HG03520 (cell line): ENCODE measurements around the gene DDX17.
"Not testable (repeated sequence)": the region's sequence is repeated elsewhere in the genome, so short reads cannot be mapped to it uniquely, and the experiment has no call there.

Experiments used
- ATAC-seq: cut with Tn5 transposase; IDR thresholded peaks from one replicate; pipeline ENCODE4 v1.9.1; 2021; ENCODE audit warnings: mild to moderate bottlenecking, moderate library complexity; ENCODE audit not compliant: unreplicated experiment

DDX17 gene

DNA sequence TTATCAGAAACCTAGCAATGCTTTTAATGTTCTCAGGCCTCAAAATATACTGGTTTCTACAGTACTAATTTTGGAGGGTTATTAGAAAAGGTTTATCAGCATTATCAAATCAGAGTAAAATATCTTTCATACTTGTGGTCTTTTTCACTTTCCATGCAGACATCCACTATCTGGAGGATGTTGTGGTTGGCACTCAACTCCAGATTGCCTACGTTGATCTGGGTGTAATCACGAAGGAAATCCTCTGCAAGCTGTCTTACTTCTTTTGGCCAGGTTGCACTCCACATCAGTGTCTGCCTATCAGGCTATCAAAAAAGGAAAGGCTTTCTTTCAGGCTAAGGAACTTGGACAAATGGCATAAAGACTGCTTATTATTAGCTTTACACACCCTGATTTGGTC is 11.6 kb downstream of the DDX17 start:
- no peak for ATAC-seq

DNA sequence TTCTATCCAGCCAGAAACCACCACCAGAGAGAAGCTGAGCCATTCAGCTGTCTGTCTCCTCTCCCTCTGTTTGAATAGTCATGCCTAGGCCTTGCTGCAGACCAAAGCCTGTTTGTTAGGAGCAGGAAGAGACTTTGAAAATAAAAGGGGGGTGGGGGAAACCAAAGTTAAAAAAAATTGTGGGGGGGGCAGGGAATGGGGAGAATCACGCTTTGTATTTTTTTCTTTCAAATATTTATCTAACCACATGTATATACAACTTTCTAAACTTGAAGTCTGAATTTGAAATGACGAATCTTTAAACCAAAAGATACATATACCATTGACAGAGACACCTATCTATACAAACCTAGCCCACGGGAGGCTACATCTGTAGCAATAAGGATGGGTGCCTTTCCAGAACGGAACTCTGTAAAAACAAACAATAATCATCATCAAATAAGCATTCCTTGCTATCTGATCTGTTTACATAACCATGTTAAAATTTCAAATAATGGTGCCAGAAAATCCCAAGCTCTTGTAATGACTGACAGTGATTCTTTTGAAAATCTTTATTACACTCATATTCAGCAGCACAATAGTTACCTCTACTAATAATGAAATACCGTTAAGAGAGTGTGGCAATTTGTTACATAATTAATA is 14.3 kb downstream of the DDX17 start:
- ATAC-seq = no peak

DNA sequence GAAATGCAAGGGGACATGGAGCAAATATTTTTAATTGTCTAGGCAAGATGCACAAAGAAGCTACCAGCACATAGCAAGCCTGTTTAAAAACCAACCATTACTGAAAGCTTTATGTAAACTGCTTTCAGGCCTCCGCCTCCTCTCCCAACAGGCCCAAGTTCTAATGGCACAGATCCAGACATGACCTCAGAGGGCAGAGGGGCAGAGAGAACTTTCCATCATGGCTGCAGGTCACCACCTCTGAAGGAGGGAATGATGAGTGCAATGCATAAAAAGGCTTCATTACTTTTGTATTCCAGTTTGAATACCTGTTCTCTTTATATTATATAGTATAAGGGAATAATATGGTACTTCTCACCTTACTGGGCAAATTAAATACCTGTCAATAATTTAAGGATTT is 15.2 kb downstream of the DDX17 start:
- ATAC-seq = no peak

DNA sequence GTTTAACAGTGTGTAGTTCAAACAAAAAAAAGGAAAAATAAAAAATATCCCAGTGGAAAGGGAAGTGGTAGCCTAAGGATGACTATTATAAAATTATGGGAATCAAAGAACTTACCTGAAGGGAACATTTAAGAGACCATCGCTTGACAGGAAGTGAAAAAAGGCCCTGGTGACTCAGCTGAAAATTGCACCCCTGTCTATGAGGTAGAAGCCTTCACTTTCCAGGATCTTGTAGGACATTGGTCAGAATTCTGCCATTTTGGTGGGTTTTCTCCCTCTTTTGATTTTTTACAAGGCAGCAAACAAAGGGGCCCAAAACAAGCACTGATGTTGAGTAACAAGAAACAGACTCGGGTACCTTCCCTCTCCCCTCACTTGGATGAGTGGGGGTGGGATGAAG is 15.6 kb downstream of the DDX17 start:
- no peak for ATAC-seq

DNA sequence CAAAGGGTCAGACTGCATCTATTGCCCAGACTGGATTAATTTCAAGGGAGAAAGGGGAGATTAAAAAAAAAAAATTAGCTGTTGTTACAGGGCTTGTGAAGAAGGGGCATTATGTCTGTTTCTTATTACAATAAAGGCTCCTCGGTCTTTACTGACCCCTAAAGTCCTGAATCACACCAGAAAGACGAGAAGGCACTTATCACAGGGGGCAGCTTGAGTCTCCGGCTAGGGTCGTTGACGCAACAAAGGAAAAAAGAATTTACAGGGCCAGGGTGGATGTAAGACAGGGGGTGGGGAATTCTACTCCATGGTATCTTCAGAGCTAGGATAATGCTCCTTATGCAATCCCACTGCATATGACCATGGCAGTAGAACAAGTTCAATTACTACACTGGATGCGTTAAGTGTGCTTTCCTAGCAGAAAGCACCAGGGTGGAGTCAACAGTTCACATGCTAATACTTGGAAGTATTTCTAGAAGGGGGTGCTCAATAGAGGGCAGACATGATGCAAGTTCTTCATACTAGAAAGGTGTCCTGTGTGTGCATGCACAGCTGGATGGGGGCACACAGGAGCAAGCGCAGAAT is 16.5 kb downstream of the DDX17 start:
- ATAC-seq = no peak

DNA sequence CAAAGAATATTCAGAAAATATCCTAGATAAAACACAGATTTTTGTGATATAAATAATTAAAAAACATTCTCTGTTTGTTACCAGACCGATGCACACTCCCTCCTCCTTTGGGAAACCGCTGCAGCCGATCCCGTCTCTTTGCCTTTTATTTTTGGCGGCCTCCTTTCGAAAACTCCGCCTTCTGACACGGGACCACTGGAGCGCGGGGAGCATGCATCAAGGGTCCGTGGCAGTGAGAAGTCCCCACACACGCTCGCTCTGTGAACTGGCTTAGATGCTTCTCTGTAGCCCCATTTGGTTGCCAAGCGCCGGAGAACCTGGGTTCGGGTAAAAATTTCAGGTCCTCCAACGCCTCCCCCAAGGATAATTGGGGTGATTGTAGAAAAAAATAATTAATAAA is 17.0 kb downstream of the DDX17 start:
- ATAC-seq = no peak

DNA sequence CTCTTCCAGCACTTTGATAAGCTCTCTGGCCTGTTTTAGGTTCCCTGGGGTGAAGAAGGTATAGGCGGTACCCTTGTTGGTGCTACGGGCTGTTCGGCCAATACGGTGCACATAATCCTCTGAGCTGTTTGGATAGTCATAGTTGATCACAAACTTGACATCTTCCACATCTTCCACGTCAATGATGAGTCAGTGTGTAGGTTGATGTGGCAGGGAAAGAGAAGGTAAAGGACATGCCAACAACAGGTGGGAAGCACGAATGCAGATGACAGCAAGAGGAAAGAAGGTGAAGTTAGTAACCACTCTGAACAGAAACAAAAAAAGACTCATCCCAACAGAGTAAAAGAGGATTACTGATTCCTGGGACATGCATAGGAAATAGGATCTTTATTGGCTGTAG is 18.2 kb downstream of the DDX17 start:
- ATAC-seq = no peak

DNA sequence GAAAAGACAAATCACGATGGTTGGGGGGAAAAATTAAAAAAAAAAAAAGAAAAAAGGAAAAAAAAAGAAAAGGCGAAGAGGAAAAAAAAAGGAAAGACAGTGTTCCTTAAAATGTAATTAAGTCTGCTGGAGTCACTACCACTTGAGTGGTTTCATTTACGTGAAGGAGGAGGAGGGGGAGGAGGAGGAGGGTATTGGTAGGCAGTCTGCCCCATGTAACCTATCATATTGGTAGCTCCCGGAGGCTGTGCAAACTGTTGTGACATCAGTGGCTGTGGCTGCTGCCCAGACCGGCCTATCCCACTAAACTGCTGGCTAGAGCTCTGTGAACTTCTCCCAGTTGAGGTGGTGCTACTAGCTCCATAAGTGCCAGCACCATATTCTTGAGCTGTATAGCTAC is 20.3 kb downstream of the DDX17 start:
- no peak for ATAC-seq

DNA sequence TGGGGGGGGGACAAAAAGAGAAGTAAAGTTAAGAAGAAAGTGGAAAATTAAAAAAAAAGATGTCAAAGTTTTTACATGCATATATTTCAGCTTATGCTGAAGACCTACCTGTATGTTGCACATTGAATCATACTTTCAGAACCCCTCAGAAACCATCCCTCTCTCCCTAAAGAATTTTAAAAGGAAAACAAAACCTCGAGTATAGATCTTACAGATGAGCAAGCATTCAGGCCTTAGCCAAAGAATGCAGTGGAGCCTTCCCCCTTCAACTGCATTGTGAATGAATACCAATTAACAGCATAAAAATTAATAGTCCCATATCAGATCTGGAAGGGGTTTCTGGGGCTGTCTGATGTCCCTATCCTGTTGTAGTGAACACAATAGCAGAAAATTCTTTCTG is 21.9 kb downstream of the DDX17 start:
- no peak for ATAC-seq

DNA sequence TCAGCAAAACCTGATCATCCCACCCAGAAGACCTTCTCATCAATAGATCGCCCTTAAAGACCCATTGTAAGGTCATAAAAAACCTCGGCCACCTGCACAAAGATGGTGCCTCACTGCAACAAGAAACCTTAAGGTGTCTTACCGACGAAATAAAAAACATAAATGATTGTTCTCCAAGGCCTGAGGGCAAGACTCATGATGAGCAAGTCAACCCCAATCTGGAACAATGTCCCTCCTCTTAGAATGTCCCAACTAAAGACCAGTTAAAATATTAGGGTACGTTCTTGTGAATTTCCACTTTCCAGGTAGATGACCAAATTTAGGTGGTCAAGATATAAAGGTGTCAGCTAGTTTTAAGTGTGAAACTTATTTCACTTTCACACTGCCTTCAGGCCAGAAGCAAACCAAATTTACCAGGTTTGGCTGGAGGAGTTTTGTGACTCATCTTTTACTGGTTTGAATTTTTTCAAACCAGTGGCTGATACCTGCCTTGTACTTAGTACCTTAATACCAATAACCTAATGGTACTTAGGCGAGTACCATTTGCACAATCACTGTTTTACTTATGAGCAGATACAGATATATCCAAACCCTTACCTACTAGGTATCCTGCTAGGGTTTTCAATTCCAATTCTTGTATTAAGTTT is 23.3 kb downstream of the DDX17 start:
- no peak for ATAC-seq

DNA sequence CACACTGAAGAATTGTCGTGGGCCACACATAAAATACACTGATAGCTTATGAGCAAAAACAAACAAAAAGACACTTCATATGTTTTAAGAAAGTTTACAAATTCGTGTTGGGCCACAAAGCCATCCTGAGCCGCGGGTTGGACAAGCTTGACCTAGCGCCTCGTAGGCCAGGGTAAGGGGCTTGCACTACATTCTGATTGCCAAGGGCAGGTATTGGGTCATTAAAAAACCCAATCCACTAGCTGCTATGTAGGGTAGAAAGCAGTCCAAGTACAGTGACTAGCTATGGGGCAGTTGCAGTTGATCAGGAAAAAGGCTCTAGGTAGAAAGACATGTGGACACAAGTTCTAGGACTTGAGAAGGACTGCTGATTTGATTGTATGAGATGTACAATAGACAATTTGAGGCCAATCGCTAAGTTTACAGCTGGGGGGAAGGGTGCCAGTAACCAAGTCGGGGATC is 24.2 kb downstream of the DDX17 start:
- ATAC-seq = no peak

DNA sequence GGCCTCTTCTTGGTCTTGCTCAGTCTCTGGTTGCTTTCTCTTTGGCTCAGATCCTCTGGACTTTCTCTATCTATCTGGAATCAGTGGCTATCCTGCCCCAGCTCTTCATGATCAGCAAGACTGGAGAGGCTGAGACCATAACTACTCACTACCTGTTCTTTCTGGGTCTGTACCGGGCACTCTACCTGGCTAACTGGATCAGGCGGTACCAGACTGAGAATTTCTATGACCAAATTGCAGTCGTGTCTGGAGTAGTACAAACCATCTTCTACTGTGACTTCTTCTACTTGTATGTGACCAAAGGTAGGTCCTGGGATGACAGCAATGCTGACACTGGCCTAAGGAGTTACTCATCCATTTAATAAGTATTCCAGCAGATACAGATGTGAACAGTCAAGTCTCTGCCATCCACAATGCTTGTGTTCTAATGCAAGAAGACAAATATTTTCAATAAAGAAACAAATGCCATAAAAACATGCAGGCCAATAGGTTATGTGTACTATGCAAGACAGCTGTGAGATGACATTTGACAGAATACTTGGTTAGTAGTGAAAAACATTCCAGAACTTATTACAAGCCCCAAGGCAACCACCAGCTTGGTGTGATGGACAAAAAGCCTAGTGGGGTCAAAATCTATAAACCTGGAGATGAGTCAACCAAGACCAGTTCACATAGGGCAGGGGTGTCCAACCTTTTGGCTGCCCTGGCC is 24.8 kb downstream of the DDX17 start:
- ATAC-seq = no peak

DNA sequence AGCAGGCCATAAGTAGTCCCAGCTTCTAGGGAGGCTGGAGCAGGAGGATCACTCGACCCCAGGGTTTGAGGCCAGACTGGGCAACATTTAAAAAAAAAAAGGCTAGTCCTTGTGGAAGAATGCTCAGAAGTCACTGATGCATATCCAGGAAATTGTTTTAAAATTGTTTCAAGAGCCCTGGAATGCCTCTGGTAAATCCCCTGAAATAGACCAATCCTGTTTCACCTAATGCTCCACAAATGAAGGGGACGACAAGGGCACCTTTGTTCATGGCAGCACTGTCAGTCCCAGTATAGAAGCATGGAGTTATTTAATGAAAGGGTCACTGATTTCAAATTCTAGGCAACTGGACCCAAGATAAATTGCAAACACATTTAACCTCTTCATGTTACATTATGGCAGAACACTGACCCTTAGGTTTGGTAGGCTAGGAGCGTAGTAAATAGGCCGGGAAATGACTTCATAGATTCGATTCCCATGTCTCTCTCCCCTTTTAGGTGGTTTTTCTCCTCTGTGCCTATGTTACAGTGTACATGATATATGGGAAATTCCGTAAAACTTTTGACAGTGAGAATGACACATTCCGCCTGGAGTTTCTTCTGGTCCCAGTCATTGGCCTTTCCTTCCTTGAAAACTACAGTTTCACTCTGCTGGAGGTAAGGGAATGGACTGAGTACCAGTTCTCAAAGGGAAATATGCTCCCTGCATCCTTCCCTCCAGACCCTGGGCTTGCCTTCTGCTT is 26.8 kb downstream of the DDX17 start:
- ATAC-seq = no peak

DNA sequence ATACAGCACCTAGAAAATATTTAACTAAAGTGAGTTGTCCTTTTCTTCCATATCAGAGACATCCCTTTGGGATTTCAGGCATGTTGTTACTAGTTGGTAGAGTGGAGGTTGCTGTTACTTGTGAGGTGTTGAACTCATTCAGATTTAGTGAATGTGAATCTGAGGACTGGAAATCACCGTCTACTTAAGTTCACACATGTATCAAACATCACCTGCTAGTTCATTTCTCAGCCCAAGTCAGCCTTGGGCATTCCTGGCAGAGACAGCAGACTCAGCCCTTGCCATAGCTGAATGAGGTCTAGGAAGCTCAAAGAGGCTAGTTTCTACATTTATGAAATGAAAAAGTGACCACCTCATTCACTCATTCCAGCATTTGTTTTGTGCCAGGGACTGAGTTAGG is 28.5 kb downstream of the DDX17 start:
- ATAC-seq = no peak

DNA sequence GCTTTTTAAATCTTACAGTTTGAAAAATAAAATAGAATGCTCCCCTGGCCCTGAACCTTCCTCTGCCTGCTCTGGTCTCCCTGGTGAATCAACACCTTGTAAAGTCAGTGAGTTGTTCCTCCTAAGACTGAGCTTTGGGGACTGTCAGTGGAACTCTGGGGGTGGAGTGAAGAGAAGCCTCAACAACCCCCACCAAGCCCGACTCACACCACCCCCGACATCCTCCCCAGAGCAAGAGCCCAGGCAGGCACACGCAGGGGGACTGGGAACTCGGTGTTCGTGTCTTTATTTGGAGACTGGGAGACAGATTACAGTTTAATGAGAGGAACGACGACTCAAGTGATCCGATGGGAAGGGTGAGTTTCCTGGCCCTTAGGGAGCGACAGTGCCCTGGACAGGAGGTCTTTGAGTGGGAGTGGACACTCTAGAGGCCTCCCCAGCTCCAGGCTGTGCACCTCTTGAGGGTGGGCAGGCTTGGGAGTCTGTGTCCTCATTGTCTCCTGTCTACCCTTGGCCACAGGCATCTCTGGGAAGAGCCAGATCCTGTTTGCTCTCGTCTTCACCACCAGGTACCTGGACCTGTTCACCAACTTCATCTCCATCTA is 32.0 kb downstream of the DDX17 start:
- no peak for ATAC-seq

DNA sequence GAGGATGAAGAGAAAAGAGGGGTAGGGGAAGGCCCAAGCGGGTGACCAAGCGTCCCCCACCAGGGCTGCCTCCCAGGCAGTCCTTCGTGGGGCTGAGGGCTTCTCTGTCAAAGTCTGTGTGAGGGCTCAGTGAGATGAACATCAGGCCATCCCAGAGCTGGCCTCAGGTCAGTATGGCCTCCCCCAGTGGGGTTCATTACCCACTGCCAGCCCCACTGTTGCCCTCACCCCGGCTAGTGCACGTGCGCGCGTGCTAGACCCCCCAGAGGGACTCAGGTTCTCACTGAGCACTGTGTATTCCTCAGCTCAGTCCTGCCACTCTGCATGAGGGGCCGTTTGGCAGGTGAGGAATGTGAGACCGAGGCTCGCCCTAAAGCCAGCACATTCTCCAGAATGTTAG is 34.9 kb downstream of the DDX17 start:
- no peak for ATAC-seq

DNA sequence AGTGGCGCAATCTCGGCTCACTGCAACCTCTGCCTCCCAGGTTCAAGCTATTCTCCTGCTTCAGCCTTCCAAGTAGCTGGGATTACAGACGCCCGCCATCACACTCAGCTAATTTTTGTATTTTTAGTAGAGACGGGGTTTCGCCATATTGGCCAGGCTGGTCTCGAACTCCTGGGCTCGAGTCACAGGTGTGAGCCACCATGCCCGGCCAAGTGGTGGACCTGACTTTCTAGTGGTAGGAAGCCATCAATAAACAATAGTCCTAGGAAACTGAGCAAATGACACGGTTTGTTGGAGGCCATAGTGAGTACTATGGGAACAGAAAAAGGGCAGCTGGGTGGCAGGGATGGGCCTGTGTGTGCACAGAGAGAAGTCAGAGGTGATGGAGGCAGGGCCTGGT is 35.9 kb downstream of the DDX17 start:
- not testable (repeated sequence) for ATAC-seq

DNA sequence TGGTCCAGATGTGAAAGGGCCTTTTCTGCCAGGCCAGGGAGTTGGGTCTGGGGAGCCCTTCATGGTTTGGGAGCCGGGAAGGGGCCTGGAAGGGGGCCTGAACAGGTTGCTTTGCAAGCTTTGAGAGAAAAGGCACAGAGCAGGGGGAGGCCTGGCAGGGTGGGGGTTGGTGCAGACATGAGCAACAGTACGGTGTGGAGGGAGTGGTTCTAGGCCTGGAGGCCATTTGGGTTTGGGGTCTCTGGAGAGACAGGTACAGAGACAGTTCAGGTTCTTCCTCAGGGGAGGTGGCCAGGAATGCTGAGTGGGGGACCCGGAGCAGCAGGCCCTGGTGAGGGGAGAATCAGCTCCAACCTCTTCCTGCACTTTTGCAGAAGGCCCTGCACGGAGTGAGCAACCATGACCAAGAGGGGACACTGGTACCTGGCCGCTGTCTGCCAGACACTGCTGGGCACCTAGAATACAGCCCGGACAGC is 36.8 kb downstream of the DDX17 start:
- no peak for ATAC-seq

DNA sequence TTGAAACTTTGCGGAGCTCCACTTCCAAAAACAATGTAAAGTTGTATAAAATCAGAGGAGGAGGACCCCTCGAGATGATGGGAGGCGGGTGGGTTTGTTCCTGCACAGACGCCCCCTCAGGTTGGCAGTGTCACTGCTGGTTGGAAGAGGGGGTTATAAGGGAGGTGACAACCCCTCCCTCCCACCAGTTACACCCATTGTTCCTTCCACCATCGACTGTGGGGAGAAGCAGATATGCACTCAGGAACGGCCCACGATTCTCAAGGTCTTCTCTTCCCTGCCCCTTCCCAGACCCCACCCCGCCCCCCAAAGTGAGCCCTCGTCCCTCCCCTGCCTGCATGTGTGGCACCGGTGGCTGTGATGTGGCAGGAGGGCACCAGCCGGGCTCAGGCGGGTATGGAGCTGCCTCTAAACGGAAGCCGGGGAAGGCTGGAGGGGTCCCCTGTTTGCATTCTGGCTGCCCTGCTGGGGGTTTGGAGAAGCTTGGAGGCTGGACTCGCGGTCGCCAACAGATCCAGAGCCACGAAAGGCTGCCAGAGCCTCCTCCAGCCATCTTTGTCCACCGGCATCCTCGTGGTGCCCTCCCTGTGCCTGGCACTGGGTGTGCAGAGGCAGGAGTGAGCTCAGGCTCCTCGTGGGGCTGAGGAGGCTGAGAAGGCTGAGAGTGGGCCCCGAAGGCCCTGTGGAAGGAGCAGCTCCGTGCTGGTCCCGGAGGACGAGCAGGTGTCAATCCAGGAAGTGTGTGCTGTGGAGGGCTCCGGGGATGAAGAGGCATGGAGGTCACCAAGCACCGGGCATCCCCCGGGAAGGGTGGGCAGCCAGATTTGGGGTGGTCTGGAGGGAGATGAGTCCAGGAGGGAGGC is 37.4 kb downstream of the DDX17 start:
- no peak for ATAC-seq
